ENCODE data around the gene UBE2Q1. TPM values are rescaled to one million over a fixed set of nuclear protein-coding genes. Genes with fewer than 3 reads are reported as not detected.

Gene UBE2Q1
- total and polyA plus RNA-seq, 5 experiments from 2014 or later, result 10.5 to 114 (median 13.3) TPM

Other genes starting within 250 kb of the UBE2Q1 start
- gene AQP10, start 237.6 kb downstream of the UBE2Q1 start, total RNA-seq, result not detected
- gene AQP10, start 237.6 kb downstream of the UBE2Q1 start, polyA plus RNA-seq, result not detected
- gene ATP8B2, start 233.1 kb downstream of the UBE2Q1 start, total RNA-seq, result 100 to 1,000 TPM; 111 to 114 TPM
- 10 to 100 TPM; 48.5 to 65.1 (median 55.6) TPM for gene ATP8B2, start 233.1 kb downstream of the UBE2Q1 start, polyA plus RNA-seq
- 10 to 100 TPM; 44.4 to 49.9 TPM for gene IL6R, start 153.3 kb downstream of the UBE2Q1 start, total RNA-seq
- gene IL6R, start 153.3 kb downstream of the UBE2Q1 start, polyA plus RNA-seq, result 10 to 100 TPM; 20.1 to 44.1 (median 28.4) TPM
- not detected for gene TDRD10, start 56.4 kb downstream of the UBE2Q1 start, total RNA-seq
- not detected for gene TDRD10, start 56.4 kb downstream of the UBE2Q1 start, polyA plus RNA-seq
- gene SHE, start 56.2 kb downstream of the UBE2Q1 start, total RNA-seq, result not detected
- not detected for gene SHE, start 56.2 kb downstream of the UBE2Q1 start, polyA plus RNA-seq
- gene CHRNB2, start 9.1 kb upstream of the UBE2Q1 start, total RNA-seq, result not detected
- under 1 TPM in 1 of 3 donors, not detected in 2; 0.03 TPM for gene CHRNB2, start 9.1 kb upstream of the UBE2Q1 start, polyA plus RNA-seq
- 100 to 1,000 TPM; 219 to 251 TPM for gene ADAR, start 49.5 kb upstream of the UBE2Q1 start, total RNA-seq
- 100 to 1,000 TPM in 2 of 3 donors, 10 to 100 TPM in 1; 93.2 to 132 (median 115) TPM for gene ADAR, start 49.5 kb upstream of the UBE2Q1 start, polyA plus RNA-seq

Measured in naive thymus-derived CD8-positive, alpha-beta T cell (primary cell).